PFSK-1 (cell line): ENCODE results near the gene BEAN1.

Experiments used
- FOXP2 ChIP-seq: optimal IDR thresholded peaks from 2 replicates; pipeline ENCODE3; 2011; ENCODE audit warnings: borderline replicate concordance, control low read depth, inconsistent platforms; ENCODE audit not compliant: insufficient read depth; ENCODE audit errors: extremely low read length, extremely low read depth
- POLR2AphosphoS5 ChIP-seq: IDR thresholded peaks from 2 replicates; pipeline ENCODE4 v1.6.1; 2012; ENCODE audit warnings: low read depth, mild to moderate bottlenecking, control low read depth, low read length, moderate library complexity
- SIN3A ChIP-seq: IDR thresholded peaks from 2 replicates; pipeline ENCODE4 v1.6.1; 2012; ENCODE audit warnings: mild to moderate bottlenecking, low read length, moderate library complexity, borderline replicate concordance; ENCODE audit not compliant: insufficient read depth
- TAF1 ChIP-seq: IDR thresholded peaks from 2 replicates; pipeline ENCODE4 v1.6.1; 2012; ENCODE audit warnings: low read length, control low read depth, borderline replicate concordance; ENCODE audit not compliant: insufficient read depth
- TF ChIP-seq, protein P1 (sequence below), 2 experiments: IDR thresholded peaks; 2 replicates each; pipeline versions ENCODE4 v1.6.1 to v1.8.0; 2011 to 2012; ENCODE audit warnings: low read depth in 2 of 2, low read length in 2 of 2, control low read depth in 1 of 2, inconsistent platforms in 1 of 2, mild to moderate bottlenecking in 1 of 2, moderate library complexity in 1 of 2; ENCODE audit not compliant: insufficient read depth in 1 of 2

The BEAN1 gene

GRCh38 chr16:66521252-66521713, 94.2 kb downstream of the BEAN1 start:
- TF ChIP-seq TAF1 = no peak
- no peak for TF ChIP-seq SIN3A
- TF ChIP-seq FOXP2 = no peak
- TF ChIP-seq POLR2AphosphoS5 = no peak
- TF ChIP-seq, protein P1, sequence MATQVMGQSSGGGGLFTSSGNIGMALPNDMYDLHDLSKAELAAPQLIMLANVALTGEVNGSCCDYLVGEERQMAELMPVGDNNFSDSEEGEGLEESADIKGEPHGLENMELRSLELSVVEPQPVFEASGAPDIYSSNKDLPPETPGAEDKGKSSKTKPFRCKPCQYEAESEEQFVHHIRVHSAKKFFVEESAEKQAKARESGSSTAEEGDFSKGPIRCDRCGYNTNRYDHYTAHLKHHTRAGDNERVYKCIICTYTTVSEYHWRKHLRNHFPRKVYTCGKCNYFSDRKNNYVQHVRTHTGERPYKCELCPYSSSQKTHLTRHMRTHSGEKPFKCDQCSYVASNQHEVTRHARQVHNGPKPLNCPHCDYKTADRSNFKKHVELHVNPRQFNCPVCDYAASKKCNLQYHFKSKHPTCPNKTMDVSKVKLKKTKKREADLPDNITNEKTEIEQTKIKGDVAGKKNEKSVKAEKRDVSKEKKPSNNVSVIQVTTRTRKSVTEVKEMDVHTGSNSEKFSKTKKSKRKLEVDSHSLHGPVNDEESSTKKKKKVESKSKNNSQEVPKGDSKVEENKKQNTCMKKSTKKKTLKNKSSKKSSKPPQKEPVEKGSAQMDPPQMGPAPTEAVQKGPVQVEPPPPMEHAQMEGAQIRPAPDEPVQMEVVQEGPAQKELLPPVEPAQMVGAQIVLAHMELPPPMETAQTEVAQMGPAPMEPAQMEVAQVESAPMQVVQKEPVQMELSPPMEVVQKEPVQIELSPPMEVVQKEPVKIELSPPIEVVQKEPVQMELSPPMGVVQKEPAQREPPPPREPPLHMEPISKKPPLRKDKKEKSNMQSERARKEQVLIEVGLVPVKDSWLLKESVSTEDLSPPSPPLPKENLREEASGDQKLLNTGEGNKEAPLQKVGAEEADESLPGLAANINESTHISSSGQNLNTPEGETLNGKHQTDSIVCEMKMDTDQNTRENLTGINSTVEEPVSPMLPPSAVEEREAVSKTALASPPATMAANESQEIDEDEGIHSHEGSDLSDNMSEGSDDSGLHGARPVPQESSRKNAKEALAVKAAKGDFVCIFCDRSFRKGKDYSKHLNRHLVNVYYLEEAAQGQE (IDR thresholded peaks at IDR 0.05; ENCODE audit: insufficient read depth in 1 of 2, low read depth in 2 of 2, low read length in 2 of 2) = no peak

GRCh38 chr16:66521951-66522771, 95.1 kb downstream of the BEAN1 start:
- TF ChIP-seq TAF1 (no peak), POLR2AphosphoS5 (no peak), SIN3A (no peak), FOXP2 (no peak)
- TF ChIP-seq, protein P1 (IDR thresholded peaks at IDR 0.05; ENCODE audit: insufficient read depth in 1 of 2, low read depth in 2 of 2, low read length in 2 of 2) = no peak

DNA sequence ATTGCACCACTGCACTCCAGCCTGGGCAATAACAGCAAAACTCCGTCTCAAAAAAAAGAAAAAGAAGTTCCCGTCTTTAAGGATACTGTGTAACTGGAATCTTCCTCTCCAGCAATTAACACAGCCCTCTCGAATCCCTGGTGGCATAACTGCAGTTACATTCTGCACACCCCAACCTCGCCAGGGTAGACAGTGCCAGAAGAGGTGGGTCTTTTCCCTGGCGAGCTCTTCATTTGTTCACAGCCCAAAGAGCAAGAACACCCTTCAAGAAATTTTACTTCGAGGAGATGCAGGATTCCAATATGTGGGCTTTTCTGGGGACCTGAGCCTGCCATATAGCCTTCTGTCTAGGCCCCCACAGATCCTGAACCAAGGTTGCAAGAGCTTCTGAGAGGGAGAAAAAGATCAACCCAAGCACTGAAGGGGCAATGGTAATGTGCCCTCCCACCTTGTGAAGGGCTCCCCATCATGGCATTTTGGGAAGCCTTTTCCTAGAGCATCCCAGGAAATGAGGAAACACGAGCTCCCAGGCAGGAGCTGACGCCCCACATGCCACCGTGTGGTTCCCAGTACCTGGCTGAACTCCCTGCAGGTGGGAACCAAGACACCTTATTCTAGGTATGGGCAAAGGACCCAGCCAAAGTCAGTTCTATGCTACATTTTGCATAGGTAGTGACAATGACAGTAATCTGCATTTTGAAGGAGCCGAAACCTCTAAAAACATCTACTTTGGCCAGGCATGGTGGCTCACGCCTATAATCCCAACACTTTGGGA, 95.9 kb downstream of the BEAN1 start:
- TF ChIP-seq FOXP2 = no peak
- TF ChIP-seq TAF1 = no peak
- TF ChIP-seq SIN3A = no peak
- TF ChIP-seq, protein P1 (IDR thresholded peaks at IDR 0.05; ENCODE audit: insufficient read depth in 1 of 2, low read depth in 2 of 2, low read length in 2 of 2) = no peak
- no peak for TF ChIP-seq POLR2AphosphoS5

DNA sequence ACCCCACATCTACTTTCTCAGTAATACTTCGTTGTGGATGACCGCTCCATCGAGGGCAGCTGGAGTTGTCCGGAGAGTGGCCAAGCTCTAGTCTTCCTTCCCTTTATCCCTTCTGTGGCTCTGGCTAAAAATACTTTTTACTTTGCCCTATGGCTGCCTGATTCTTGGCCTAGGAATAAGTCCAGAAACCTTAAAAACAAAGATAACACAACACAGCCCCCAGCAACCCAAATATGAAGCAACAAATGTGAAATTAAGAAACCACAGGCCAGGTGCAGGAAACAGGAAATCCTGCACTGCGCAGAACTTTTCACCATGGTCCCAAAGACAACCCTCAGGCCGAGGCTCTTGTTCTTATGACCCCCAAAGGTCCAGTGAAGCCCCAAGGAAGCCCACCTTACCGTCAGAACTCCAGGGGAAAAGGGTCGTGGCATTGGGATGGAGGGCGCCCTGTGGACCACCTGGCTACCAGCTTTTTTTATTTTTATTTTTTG, 96.8 kb downstream of the BEAN1 start:
- TF ChIP-seq, protein P1 (IDR thresholded peaks at IDR 0.05; ENCODE audit: insufficient read depth in 1 of 2, low read depth in 2 of 2, low read length in 2 of 2) = no peak
- TF ChIP-seq TAF1 (no peak), POLR2AphosphoS5 (no peak), SIN3A (no peak), FOXP2 (no peak)
